ENCODE data around the gene TTC28. TPM values are rescaled to one million over a fixed set of nuclear protein-coding genes. Genes with fewer than 3 reads are reported as not detected.
"Not testable (repeated sequence)": the region's sequence is repeated elsewhere in the genome, so short reads cannot be mapped to it uniquely, and the experiment has no call there.

The TTC28 gene
- total RNA-seq, 1 donor from 2014 or later = 13.5 TPM

GRCh38 chr22:28373831-28374230 is 305.8 kb downstream of the TTC28 start:
- no peaks in the 10 kb centered on the region for H3K27me3 ChIP-seq (ENCODE audit: control insufficient read depth, insufficient read depth, low read length)
- H3K4me3 ChIP-seq (ENCODE audit: low read depth, low read length) = no peak overlapping the region
- H3K36me3 ChIP-seq (ENCODE audit: control insufficient read depth, insufficient read depth, low read length) = no peaks in the 10 kb centered on the region
- TF ChIP-seq, protein P1, sequence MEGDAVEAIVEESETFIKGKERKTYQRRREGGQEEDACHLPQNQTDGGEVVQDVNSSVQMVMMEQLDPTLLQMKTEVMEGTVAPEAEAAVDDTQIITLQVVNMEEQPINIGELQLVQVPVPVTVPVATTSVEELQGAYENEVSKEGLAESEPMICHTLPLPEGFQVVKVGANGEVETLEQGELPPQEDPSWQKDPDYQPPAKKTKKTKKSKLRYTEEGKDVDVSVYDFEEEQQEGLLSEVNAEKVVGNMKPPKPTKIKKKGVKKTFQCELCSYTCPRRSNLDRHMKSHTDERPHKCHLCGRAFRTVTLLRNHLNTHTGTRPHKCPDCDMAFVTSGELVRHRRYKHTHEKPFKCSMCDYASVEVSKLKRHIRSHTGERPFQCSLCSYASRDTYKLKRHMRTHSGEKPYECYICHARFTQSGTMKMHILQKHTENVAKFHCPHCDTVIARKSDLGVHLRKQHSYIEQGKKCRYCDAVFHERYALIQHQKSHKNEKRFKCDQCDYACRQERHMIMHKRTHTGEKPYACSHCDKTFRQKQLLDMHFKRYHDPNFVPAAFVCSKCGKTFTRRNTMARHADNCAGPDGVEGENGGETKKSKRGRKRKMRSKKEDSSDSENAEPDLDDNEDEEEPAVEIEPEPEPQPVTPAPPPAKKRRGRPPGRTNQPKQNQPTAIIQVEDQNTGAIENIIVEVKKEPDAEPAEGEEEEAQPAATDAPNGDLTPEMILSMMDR (IDR thresholded peaks at IDR 0.05; ENCODE audit: insufficient read depth, low read length, poor library complexity, severe bottlenecking) = no peak
- no peak for DNase-seq (ENCODE audit: low read depth)

- DNase-seq (ENCODE audit: low read depth) = no peak
- H3K4me3 ChIP-seq (ENCODE audit: low read depth, low read length) = no peak overlapping the region
- no peaks in the 10 kb centered on the region for H3K36me3 ChIP-seq (ENCODE audit: control insufficient read depth, insufficient read depth, low read length)
- H3K27me3 ChIP-seq (ENCODE audit: control insufficient read depth, insufficient read depth, low read length) = no peaks in the 10 kb centered on the region
- TF ChIP-seq, protein P1 (IDR thresholded peaks at IDR 0.05; ENCODE audit: insufficient read depth, low read length, poor library complexity, severe bottlenecking) = no peak
Observed at GRCh38 chr22:28369854-28370253, 309.8 kb downstream of the TTC28 start.

- TF ChIP-seq, protein P1 (IDR thresholded peaks at IDR 0.05; ENCODE audit: insufficient read depth, low read length, poor library complexity, severe bottlenecking) = no peak
- DNase-seq (ENCODE audit: low read depth) = no peak
- H3K36me3 ChIP-seq (ENCODE audit: control insufficient read depth, insufficient read depth, low read length) = no peaks in the 10 kb centered on the region
- no peaks in the 10 kb centered on the region for H3K27me3 ChIP-seq (ENCODE audit: control insufficient read depth, insufficient read depth, low read length)
- no peak overlapping the region for H3K4me3 ChIP-seq (ENCODE audit: low read depth, low read length)
Observed at GRCh38 chr22:28366856-28367255, 312.8 kb downstream of the TTC28 start.

DNA sequence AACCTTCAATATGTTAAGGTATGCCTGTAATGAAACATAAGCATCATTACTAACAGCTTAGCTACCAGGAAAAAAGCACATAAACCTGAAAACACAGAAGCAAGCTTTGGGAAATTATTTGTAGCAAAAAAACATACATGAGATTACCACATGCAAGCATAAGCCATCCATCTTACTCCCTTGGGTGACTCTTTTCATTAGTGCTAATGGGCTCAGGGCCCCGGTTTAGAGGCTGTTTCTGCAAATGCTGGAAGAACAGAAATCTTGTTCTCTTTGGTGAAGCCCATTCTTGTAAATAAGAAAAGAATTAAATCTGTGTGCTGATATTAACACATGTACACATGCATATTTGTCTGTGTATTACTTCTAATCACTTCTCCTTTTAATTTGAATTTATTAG is 314.3 kb downstream of the TTC28 start:
- TF ChIP-seq, protein P1 (IDR thresholded peaks at IDR 0.05; ENCODE audit: insufficient read depth, low read length, poor library complexity, severe bottlenecking) = no peak
- no peak for DNase-seq (ENCODE audit: low read depth)
- Histone ChIP-seq H3K27me3 (ENCODE audit: control insufficient read depth, insufficient read depth, low read length) (no peaks in the 10 kb centered on the region), H3K36me3 (ENCODE audit: control insufficient read depth, insufficient read depth, low read length) (no peaks in the 10 kb centered on the region), H3K4me3 (ENCODE audit: low read depth, low read length) (no peak overlapping the region)

DNA sequence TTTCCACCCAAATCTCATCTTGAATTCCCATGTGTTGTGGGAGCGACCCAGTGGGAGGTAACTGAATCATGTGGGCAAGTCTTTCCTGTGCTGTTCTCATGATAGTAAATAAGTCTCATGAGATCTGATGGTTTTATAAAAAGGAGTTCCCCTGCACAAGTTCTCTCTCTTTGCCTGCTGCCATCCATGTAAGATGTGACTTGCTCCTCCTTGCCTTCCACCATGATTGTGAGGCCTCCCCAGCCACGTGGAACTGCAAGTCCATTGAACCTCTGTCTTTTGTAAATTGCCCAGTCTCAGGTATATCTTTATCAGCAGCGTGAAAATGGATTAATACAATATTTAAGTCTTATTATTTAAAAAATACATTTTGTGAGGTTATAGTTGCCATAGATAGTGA is 315.5 kb downstream of the TTC28 start:
- H3K36me3 ChIP-seq (ENCODE audit: control insufficient read depth, insufficient read depth, low read length); H3K27me3 ChIP-seq (ENCODE audit: control insufficient read depth, insufficient read depth, low read length); DNase-seq (ENCODE audit: low read depth); H3K4me3 ChIP-seq (ENCODE audit: low read depth, low read length): not testable (repeated sequence)

- Histone ChIP-seq H3K36me3 (ENCODE audit: control insufficient read depth, insufficient read depth, low read length) (no peaks in the 10 kb centered on the region), H3K4me3 (ENCODE audit: low read depth, low read length) (no peak overlapping the region), H3K27me3 (ENCODE audit: control insufficient read depth, insufficient read depth, low read length) (no peaks in the 10 kb centered on the region)
- DNase-seq (ENCODE audit: low read depth) = no peak
- TF ChIP-seq, protein P1 (IDR thresholded peaks at IDR 0.05; ENCODE audit: insufficient read depth, low read length, poor library complexity, severe bottlenecking) = no peak
Observed at GRCh38 chr22:28360939-28361338, 318.7 kb downstream of the TTC28 start.
